B cell (primary cell): ENCODE measurements around the gene ZSWIM4.

Experiments used
- EZH2 ChIP-seq: IDR thresholded peaks from 2 replicates; pipeline ENCODE4 v1.6.1; 2012; ENCODE audit warnings: borderline replicate concordance, low read depth, mild to moderate bottlenecking, moderate library complexity, low read length; ENCODE audit not compliant: insufficient read depth, poor library complexity, severe bottlenecking
- TF ChIP-seq, protein P1 (sequence below): fragments of 200-600 bp; IDR thresholded peaks from one replicate; pipeline ENCODE4 v1.8.0; 2022; ENCODE audit warnings: antibody characterized with exemption, mild to moderate bottlenecking

DNA sequence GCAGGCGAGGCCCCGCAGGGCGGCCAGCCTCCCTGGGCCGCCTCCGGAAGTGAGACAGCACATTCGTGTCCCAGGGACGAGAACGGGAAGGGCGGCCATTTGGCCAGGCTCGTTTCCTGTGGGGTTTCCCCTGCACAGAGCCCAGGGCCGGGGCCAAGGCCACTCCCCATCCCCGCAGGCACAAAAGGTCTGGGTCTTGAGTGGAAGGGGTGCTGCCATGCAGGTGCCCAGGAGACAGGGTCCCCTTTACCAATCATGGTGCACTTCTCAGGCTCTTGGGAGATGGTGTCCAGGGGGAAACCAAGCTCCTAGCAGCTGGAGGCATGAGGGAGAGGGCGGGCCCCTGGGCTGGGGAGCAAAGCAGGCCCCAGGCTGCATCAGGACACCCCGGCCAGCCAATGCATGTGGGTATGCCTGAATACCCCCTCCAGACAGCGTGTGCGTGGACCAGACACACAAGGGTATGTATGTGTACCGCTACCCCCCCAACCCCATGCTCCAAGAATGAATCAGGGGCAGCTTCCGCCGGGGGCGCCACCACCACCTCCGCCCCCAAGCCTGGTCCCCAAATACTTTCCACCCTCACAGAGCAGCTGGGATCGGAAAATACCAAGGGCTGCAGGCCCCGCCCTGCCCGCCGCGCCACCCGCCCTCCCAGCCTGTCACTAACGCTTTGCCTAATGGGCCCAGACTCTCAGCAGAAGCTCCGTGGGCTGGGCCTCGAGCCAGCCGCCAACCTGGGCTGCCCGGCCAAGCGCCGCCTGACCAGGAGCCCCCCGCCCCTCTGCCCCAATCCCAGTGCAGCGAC, 44.1 kb downstream of the ZSWIM4 start:
- TF ChIP-seq, protein P1, sequence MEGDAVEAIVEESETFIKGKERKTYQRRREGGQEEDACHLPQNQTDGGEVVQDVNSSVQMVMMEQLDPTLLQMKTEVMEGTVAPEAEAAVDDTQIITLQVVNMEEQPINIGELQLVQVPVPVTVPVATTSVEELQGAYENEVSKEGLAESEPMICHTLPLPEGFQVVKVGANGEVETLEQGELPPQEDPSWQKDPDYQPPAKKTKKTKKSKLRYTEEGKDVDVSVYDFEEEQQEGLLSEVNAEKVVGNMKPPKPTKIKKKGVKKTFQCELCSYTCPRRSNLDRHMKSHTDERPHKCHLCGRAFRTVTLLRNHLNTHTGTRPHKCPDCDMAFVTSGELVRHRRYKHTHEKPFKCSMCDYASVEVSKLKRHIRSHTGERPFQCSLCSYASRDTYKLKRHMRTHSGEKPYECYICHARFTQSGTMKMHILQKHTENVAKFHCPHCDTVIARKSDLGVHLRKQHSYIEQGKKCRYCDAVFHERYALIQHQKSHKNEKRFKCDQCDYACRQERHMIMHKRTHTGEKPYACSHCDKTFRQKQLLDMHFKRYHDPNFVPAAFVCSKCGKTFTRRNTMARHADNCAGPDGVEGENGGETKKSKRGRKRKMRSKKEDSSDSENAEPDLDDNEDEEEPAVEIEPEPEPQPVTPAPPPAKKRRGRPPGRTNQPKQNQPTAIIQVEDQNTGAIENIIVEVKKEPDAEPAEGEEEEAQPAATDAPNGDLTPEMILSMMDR = no peak
- no peak for TF ChIP-seq EZH2
